ENCODE results near the gene UBAP1.
A peak's percentile ranks its signal among the peaks of the same experiment; 100 is the strongest.
"Not testable (repeated sequence)": the region's sequence is repeated elsewhere in the genome, so short reads cannot be mapped to it uniquely, and the experiment has no call there.

The UBAP1 gene

DNA sequence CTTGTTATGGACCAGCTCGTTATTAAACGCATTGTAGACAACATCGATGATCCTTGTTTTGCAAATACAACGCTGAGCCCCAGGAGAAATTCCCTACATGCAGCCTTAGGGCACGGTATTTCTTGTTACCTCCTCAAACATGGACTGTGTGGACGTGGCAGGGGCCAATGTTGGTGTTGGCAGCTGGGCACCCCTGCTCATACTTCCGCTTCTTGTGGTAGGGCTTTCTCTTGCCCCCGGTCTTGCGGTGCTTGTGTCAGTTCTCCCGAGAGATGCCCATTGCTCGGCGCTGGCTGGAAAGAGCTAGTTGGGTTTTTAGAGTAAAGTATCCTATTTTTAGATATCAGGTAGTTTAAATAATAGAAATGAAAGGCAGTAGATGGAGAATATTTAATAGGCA lies 45.5 kb downstream of the UBAP1 start:
- DNase-seq (ENCODE audit: low read depth): no peak

DNA sequence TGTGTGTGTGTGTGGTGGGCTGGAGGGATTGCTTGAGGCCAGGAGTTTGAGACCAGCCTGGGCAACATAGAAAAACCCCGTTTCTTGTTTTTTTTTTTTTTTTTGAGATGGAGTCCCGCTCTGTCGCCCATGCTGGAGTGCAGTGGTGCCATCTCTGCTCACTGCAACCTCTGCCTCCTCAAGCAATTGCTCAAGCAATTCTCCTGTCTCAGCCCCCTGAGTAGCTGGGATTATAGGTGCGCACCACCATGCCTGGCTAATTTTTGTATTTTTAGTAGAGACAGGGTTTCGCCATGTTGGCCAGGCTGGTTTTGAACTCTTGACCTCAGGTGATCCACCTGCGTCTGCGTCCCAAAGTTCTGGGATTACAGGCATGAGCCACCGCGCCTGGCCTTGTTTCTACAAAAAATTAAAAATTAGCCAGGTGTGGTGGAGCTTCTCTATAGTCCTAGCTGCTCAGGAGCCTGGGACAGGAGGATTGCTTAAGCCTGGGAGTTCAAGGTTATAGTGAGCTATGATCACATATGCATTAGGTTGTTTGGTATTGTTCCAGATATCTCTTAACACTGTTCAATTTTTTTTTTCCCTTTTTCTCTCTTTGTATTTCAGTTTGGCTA lies 47.4 kb downstream of the UBAP1 start:
- not testable (repeated sequence) for DNase-seq (ENCODE audit: low read depth)

DNA sequence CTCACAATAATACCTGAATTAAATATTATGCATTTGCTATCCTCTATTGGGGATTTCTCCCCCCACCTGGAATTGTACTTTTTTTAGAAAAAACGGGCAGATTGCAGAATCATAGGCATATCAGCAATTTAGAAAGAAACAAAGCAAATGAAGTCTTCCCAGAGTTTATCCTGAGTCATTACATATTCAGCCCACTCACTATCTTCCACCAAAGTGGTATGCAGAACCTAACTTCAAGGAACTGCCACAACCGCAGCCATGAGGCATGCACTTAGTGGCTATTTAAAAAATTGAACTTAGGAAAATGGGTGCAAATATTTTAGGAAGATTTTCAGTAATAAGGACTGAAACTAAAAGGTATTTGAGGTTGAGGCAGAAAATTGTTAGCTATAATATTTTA lies 48.6 kb downstream of the UBAP1 start:
- no peak for DNase-seq (ENCODE audit: low read depth)

DNA sequence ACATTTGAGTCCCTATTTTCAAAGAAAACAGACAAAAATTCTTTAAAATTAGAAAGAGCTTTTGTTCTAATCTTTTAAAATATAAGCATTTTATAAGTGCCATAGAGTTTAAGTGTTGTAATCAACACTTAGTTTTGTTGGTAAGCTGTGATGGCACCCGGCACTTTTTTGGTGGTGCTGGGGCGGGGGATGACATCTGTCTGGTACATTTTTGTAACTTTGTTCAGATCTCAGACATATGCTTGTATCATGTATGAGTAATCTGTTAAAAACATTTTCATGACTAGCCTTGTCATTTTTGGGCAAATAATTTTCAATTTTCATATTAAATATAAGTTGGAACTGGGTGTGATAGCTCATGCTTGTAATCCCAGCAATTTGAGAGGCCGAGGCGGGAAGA lies 51.7 kb downstream of the UBAP1 start:
- DNase-seq (ENCODE audit: low read depth): no peak

DNA sequence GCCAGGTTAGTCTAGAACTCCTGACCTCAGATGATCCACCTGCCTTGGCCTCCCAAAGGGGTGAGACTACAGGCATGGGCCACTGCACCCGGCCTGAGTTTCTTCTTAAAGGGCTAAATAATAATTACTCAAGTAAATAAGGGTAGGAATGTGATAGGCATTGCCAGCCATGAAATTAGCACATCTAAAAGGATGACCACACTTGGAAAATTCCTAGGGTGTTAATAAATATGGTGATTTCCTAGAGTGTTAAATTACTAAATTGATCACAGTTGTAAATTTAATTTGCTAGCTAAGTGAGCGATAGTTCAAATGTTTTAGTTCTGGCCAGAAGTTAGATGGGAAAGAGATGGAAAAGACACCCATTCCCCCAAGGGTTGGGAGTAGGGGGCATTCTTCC lies 53.4 kb downstream of the UBAP1 start:
- DNase-seq (ENCODE audit: low read depth): no peak

DNA sequence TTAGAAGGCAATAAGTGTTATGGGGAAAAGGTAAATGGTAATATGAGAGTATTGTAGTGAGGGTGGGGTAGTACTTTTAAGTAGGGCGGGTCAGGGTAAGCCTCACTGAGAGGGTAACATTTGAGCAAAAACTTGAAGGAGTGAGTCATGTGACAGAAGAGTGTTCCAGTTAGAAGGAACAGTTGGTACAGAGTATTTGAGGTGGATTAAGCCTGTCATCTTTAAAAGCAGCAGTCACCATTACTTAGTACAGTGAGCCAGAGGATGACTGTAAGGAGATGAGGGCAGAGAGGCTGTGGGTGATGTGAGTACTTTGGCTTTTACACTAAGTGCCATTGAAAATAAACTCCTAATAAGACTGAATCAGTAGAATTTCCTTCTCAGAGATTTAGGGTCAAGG lies 54.8 kb downstream of the UBAP1 start:
- DNase-seq (ENCODE audit: low read depth): no peak

DNA sequence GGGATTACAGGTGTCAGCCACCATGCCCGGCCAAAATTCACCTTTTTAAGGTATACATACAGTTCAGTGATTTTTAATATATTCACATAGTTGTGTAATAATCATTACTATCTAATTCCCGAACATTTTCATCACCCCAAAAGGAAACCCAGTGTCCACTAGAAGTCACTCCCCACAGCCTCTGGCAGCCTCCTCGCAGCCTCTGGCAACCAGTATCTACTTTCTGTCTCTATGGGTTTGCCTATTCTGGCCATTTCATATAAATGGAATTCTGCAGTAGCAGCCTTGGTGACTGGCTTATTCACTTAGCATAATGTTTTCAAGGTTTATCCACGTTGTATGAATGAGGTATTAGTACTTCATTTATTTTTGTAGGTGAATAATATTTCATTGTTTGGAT lies 59.0 kb downstream of the UBAP1 start:
- no peak for DNase-seq (ENCODE audit: low read depth)

DNA sequence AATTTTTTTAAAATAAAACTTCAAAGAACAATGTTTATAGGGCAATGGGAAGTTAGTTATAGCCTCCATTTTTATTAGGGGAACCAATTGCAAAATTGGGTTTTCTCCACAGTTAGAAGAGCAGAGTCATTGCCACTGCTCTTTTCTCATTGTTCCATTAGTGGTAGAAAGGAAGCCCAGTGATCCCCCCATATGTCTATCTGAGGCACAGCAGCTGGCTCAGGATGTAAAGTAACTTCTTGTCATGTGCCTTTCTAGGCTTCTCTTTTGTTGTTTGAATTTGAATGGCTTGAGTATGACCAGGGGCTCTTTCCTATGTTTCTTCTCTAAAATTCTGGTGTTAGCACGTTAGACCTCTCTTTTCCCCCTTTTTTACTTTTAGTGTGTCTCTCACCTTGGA lies 61.2 kb downstream of the UBAP1 start:
- DNase-seq (ENCODE audit: low read depth): no peak

DNA sequence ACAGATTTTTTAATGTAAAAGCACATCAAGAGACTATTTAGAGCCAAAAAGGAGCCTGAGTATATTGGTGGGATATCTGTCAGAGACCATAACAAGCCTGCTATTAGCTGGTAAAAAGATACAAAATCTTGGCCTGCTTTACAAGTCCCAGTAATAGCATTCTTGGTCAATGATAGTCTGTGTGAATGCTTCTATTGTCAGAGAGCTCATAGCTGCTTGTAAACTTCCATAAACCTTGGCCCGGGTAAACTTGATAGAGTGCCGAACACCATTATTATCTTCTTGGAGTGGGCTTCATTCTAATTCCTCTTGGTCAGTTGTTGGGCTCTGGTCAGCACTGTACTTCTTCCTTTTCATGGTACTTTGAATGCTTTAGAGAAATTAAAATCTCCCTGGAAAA lies 64.0 kb downstream of the UBAP1 start:
- DNase-seq (ENCODE audit: low read depth): no peak

DNA sequence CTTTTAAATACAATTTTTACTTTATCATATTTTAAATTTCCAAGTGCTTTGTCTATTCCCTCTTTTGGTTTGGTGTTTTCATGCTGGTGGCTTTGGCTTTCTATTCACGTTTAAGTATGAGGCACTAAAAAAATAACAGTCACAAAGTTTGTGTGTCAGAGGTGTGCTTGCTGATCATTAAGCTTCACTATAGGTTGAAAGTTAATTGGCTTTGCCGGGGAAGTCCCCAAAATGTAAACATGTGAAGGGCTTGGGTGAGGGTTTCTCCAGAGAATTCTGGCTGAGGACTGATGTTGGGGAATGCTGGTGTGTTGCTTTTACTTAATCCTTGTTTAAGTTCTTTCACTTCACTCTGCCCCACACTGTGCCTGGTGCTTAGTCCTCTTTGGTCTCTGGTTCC lies 66.4 kb downstream of the UBAP1 start:
- not testable (repeated sequence) for DNase-seq (ENCODE audit: low read depth)

DNA sequence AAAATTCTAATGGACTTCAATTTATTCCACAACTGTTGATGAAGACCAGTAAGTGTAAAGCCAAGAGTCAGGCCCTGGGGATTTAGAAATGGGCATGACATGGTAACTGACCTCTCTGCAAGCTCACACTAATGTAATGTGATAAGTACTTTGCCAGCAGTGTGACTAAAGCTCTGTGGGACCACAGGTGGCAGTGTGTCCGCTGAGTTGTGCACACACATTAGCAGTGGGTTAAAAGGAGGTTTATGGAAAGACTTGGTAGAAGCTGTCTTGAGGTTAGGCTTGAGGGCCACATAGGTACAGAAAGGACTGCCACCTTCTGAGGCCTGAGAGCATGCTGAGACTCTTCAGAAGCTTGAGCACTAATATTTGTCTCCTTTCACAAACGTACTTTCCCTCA lies 67.6 kb downstream of the UBAP1 start:
- no peak for DNase-seq (ENCODE audit: low read depth)

DNA sequence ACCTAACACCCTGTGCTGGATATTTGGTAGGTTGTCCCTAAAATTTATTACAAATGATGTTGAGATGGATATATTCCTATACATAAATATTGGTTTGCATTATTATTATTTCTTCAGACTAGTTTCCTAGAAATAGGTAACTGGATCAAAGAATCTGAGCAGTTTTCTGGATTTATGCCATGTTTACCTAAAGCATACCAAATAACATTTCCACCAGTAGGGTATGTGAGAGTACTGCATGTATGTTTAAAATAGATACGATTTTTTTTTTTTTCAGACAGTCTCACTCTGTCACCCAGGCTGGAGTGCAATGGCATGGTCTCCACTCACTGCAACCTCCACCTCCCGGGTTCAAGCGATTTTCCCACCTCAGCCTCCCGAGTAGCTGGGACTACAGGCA lies 68.9 kb downstream of the UBAP1 start:
- not testable (repeated sequence) for DNase-seq (ENCODE audit: low read depth)

DNA sequence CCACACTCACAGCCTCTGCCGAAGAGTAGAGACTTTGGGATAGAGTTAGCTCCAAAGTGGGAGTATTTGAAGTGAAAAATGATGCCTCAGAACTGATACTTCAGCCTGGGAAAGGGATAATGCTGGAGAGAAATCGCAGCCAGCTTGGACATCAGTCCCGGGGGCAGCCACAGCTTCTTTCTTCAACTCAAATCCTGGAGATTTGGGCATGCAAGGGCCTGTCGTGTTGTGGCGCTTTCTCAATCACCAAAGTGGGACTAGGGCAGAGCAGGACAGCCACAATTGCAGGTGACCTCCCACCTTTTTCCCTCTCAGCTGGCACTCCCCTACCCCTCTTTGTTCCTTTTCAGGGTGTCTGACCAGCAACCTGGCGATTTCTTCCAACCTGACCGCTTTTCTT lies 70.4 kb downstream of the UBAP1 start:
- DNase-seq (ENCODE audit: low read depth): no peak

DNA sequence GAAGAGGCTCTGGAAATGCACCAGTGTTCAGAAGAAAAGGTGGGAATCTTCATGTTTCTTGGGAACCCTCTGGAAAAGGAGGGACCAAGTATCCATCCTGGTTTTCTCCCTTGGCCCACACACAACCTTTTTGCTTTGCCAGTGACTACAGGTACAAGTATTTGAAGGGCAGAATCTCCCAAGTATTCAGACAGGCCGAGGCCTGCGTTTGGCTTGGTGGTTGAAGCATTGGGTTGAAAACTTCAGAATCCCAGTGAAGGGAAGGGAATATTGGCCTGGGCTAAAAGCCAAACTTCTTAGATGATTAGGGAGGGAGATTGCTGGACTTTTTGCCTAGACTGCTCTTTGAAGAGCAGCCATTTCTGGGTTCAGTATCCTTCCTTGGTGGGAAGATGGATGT lies 71.9 kb downstream of the UBAP1 start:
- no peak for DNase-seq (ENCODE audit: low read depth)

DNA sequence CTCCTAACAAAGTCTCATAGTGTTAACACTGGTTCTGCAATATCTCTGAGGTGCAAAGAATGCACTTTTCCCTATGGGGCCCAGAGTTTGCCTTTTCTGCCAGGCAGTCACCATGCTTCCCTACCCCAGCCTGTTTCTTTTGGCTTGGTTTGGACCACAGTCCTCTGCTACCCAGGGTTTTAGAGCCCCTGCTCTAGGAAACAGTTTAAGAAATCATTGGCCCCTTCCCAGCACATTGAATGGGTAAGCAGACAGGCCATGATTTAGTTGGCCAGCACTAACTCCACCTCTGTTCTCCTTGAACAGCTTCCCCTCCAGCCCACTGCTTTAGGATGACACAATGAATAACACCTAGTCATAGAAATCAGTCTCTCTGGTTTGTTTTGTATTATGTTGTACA lies 73.2 kb downstream of the UBAP1 start:
- no peak for DNase-seq (ENCODE audit: low read depth)

DNA sequence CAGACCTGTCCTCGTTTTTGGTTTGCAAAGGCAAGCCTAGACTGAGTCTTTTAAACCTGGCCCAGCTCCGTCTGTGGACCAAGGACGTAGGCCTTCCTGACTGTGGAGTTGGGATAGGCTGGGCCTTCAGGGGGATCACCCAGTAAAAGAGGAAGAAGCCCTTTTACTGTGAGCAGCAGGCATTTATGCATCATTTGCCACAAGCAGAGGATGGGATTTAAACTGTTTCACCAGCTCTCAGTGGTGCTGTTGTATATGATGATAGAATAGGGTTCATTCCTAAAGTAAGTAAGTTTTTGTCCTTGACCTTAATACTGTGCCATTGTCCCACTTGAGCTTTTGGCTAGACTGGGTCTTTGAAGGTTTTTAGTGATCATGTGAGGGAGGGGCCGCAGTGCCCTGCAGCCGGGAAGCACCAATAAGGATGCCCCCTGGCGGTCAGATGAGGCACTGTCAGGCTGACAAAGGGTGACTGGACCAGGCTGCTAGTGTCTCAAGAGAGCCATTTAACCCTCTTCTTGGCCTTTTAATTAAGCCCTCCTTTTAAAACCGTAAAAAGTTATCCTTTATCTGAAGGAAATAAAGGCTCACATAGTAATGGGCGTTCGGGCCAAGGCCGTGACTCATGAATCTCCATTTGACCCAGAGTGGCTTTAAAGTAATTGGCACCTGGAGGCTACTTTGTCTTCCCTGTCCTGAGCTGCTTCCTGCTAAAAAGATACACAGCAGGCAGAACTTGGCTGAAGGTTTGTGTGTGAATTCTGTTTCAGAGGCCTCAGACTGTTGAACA lies 74.0 kb downstream of the UBAP1 start:
- peak; percentile 26 for DNase-seq (ENCODE audit: low read depth)

DNA sequence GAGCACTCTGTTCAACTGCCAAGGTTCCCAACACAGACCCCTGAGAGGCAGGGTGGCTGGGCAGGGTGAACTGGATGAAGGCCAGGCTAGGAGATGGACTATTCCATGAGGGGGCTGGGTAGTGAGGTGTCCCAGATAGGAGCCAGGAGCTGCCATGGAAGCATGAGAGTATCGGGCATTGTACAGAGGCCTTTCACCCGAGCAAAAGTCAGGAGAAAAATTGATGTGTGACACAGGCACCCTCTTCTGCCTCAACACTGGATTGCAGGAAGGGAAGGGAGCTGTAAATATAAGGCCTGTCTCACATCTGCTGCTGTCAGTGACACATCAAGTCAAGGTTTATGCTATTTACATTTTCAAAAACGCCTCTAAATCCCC lies 74.6 kb downstream of the UBAP1 start:
- no peak for DNase-seq (ENCODE audit: low read depth)

DNA sequence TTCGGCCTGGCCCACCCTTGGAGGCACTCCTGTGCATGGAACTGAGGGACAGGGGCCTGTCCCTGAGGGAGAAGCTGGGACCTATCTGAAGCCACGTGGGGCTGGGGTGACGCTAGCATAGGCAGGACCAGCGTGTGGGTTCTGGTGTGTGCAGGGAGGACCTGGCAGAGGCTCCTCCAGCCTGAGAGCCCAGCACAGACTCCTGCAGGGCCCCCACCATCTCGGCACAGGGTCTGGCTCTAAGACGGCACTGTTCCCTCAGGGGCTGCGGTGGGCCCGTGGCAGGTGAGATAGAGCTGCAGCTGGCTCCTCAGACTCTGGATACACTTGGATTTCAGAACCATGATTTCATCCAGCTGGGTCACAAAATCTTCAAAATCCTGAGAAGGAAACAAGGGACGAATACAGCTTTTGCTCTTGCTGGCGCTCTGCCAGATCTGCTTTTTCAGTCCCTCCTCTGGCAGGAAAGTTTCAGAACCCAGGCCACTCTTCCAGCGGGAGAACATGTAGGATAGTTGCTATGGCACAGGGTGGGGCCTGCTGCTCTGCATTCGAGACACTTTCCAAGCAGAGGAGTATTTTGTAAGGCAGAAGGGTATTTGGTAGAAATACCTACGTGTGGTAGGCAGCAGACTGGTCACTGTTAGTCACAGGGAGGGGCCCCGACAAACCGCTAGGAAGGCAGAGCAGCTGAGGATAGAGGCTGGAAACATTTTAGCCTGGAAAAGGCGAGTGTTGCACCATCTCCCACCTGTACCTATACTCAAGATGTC lies 75.5 kb downstream of the UBAP1 start:
- DNase-seq (ENCODE audit: low read depth): no peak

DNA sequence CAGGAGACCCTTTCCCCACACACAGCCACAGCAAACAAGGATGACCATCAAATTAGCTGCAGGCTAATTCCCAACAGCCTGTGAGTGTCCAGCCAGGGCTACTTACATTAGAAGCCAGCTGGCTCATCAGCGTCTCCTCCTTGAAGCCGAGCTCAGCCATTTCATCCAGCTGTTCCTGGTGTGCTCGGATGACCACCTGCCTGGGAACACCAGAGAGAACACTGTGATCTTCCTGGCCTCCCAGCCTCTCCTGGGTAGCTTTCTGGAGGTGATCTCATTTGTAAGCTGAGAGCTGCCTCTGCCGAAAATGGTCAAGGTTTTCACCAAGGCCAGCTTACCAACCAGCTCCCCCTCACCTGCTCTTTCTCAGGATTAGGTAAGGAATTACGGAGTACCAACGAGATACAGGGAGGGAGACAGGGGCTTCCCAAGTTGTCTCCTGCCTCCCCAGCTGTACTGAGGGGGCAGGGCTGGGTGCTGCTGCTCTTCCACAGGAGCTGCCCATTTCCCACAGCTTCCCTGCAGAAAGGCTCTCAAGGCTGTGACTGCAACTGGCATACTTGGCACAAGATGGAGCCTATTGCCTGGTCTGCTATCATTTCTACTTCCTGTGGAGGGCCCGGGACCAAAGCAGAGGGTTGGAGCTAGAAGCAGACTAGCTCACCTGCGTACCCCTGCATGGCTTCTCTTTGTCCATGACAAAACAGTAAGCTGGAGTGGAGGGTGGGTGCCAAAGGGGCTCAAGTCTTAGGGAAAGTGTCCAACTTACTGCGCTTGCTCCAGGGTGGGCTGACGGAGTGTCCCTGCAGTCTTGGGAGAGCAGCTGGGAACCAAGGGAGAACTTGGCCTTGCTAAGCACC lies 76.4 kb downstream of the UBAP1 start:
- no peak for DNase-seq (ENCODE audit: low read depth)

DNA sequence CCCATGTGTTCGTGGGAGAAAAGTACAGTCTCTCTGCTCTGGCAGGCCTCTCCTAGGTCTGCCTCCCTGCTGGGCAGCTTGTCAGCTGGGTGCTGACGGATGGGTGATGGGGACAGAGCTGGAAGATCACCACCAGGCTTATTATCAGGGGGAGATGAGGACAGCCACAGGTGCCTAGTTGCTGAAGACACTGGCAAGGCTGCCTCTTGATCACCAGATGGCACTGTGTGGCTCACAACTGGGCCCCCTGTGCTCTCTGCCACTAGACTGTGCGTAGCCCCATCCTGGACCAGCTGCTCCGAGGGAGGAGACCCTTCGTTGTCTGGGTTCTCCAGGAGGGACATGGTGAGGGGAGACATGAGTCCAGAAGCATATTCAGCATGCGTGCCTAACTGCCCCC lies 77.3 kb downstream of the UBAP1 start:
- no peak for DNase-seq (ENCODE audit: low read depth)

DNA sequence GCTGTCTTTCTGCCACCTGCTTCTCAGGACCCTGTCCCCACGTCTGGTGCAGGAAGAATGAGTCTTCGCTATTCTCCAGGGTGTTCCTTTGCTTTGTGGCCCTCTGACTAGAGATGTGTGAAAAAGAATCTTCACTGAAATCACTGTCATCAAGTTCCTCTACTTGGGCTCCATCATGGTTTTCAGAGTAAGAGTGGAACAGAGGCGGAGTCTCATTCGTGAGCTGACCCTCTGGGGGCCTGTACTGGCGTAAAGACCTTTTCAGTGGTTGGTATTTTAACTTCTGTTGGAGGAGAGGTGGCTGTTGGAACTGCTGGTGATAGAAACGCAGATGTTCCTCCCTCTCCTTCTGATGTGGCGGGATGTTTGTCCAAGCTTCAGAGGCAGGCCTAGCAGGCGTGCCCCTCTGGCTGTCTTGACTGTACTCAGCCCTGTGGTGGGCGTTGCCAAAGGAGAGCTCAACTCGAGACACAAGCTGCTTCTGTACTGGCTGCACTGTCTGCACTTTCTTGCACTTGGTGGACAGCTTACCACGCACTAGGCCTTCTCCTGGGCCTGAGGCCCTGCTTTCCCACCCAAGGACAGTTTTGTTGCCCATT lies 78.2 kb downstream of the UBAP1 start:
- no peak for DNase-seq (ENCODE audit: low read depth)

DNA sequence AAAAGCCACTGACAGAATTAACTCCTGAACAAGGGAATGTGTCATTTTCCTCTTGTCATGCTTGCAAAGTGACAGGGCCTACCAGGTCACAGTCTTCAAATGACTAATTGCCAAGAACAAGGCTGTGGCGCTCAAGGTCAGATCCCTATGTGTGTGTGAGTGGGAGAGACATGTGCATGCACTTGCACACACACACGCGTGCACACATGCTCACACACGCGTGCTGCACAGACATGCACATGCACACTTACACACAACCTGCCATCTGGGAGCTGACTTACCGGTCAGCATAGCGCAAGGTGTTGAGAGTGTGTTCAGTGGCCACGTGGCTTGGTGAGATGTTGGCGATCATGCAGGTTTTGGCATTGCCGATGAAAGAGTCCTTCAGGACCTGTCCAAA lies 80.5 kb downstream of the UBAP1 start:
- DNase-seq (ENCODE audit: low read depth): no peak
